Uterus (tissue), 2 donors: Measurements from ENCODE around the gene TMEM132C.

Source experiments
- POLR2A ChIP-seq, 2 donors: fragments of 450-650 bp; IDR thresholded peaks; one replicate each; pipeline ENCODE4 v1.6.1; 2016; ENCODE audit warnings: antibody characterized with exemption in 2 of 2, mild to moderate bottlenecking in 1 of 2, moderate library complexity in 1 of 2
- TF ChIP-seq, protein P1 (sequence below), 4 experiments: fragments of 200-600 bp in 2 of 4; fragments of 450-650 bp in 2 of 4; sonication (generic) in 2 of 4; IDR thresholded peaks; one replicate each; pipeline ENCODE4 v1.5.1; 2016 to 2019; ENCODE audit warnings: antibody characterized with exemption in 4 of 4, mild to moderate bottlenecking in 2 of 4, moderate library complexity in 1 of 4

DNA sequence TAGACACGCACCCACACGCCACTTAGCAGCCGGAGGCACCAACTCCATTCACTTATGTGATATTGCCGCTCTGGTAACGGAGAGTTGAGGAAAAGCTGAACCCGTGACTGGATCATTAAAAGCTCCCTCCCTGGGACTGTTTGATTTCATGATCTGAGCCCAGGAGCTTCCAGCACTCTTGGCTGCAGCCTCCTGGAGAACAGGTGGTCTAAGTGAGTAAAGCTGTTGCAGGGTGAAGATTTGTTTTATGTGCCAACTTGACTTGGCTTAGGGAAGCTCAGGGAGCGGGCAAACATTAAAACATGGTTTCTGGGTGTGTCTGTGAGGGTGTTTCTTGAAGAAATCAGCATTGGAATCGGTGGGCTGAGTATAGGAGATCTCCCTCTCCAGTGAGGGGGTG lies 16.9 kb upstream of the TMEM132C start:
- TF ChIP-seq, protein P1, sequence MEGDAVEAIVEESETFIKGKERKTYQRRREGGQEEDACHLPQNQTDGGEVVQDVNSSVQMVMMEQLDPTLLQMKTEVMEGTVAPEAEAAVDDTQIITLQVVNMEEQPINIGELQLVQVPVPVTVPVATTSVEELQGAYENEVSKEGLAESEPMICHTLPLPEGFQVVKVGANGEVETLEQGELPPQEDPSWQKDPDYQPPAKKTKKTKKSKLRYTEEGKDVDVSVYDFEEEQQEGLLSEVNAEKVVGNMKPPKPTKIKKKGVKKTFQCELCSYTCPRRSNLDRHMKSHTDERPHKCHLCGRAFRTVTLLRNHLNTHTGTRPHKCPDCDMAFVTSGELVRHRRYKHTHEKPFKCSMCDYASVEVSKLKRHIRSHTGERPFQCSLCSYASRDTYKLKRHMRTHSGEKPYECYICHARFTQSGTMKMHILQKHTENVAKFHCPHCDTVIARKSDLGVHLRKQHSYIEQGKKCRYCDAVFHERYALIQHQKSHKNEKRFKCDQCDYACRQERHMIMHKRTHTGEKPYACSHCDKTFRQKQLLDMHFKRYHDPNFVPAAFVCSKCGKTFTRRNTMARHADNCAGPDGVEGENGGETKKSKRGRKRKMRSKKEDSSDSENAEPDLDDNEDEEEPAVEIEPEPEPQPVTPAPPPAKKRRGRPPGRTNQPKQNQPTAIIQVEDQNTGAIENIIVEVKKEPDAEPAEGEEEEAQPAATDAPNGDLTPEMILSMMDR (IDR thresholded peaks at IDR 0.05): no peak
- TF ChIP-seq POLR2A (IDR thresholded peaks at IDR 0.05): no peak
